Neural cell (in vitro differentiated cells): ENCODE results near the gene PELI2. TPM values are rescaled to one million over a fixed set of nuclear protein-coding genes. Genes with fewer than 3 reads are reported as not detected.

Source experiments
- H2AFZ ChIP-seq: fragments of 200-600, 300-800 bp; sonication (generic), shearing (Covaris generic); 2 replicates; pipeline ENCODE4 v1.6.0; 2014; ENCODE audit warnings: low read depth, mild to moderate bottlenecking, antibody characterized with exemption, low read length, moderate library complexity
- H3F3A ChIP-seq: fragments of 200-600 bp; shearing (Covaris generic); 2 replicates; pipeline ENCODE4 v1.6.1; 2016; ENCODE audit warnings: mild to moderate bottlenecking, moderate library complexity, mixed read lengths, antibody characterized with exemption, low read length; ENCODE audit not compliant: insufficient read depth, poor library complexity, severe bottlenecking
- H3K27ac ChIP-seq: fragments of 200-600, 300-800 bp; sonication (generic), shearing (Covaris generic); 2 replicates; pipeline ENCODE4 v1.5.1; 2014; ENCODE audit warnings: mild to moderate bottlenecking, low read length, moderate library complexity
- H3K27me3 ChIP-seq: fragments of 300-800, 200-600 bp; sonication (generic), shearing (Covaris generic); 2 replicates; pipeline ENCODE4 v1.6.0; 2014; ENCODE audit warnings: mild to moderate bottlenecking, low read depth, low read length, moderate library complexity; ENCODE audit not compliant: insufficient read depth
- H3K36me3 ChIP-seq: fragments of 300-800, 200-600 bp; sonication (generic), shearing (Covaris generic); 2 replicates; pipeline ENCODE4 v1.5.1; 2014; ENCODE audit warnings: mild to moderate bottlenecking, antibody characterized with exemption, low read length, moderate library complexity; ENCODE audit not compliant: insufficient read depth
- H3K4me2 ChIP-seq: fragments of 300-800, 200-600 bp; sonication (generic), shearing (Covaris generic); 2 replicates; pipeline ENCODE4 v1.6.0; 2014; ENCODE audit warnings: mild to moderate bottlenecking, low read length
- H3K4me3 ChIP-seq: fragments of 300-800, 200-600 bp; sonication (generic), shearing (Covaris generic); 2 replicates; pipeline ENCODE4 v1.5.1; 2014; ENCODE audit warnings: mild to moderate bottlenecking, low read length, moderate library complexity
- H3K79me2 ChIP-seq: fragments of 200-600 bp; shearing (Covaris generic); replicated peaks from 2 replicates; pipeline ENCODE4 v1.6.0; 2014; ENCODE audit warnings: mild to moderate bottlenecking, low read length, moderate library complexity; ENCODE audit not compliant: insufficient read depth
- H3K9ac ChIP-seq: fragments of 300-800, 200-600 bp; sonication (generic), shearing (Covaris generic); 2 replicates; pipeline ENCODE4 v1.6.1; 2016; ENCODE audit warnings: mild to moderate bottlenecking, low read length, mixed read lengths
- H3K9me2 ChIP-seq: fragments of 200-600 bp; shearing (Covaris generic); 2 replicates; pipeline ENCODE4 v1.6.1; 2016; ENCODE audit warnings: mild to moderate bottlenecking, low read length, mixed read lengths; ENCODE audit not compliant: insufficient read depth
- H3K9me3 ChIP-seq: fragments of 200-600, 300-800 bp; sonication (generic), shearing (Covaris generic); 2 replicates; pipeline ENCODE4 v1.6.1; 2016; ENCODE audit warnings: mild to moderate bottlenecking, mixed run types, low read length, moderate library complexity, mixed read lengths
- H4K20me1 ChIP-seq: fragments of 200-600 bp; shearing (Covaris generic); 2 replicates; pipeline ENCODE4 v1.6.1; 2016; ENCODE audit warnings: mild to moderate bottlenecking, mixed run types; ENCODE audit not compliant: insufficient read depth
- CTCF ChIP-seq: fragments of 450-650 bp; IDR thresholded peaks from 2 replicates; pipeline ENCODE4 v1.5.1; 2014; ENCODE audit warnings: antibody characterized with exemption, mild to moderate bottlenecking, moderate library complexity; ENCODE audit not compliant: poor library complexity, severe bottlenecking
- EP300 ChIP-seq: fragments of 450-650 bp; conservative IDR thresholded peaks from 2 replicates; pipeline ENCODE4 v1.6.1; 2014; ENCODE audit warnings: antibody characterized with exemption, mild to moderate bottlenecking, moderate library complexity; ENCODE audit not compliant: poor library complexity, severe bottlenecking
- EZH2 ChIP-seq: fragments of 200-600, 300-800 bp; shearing (Covaris generic), sonication (generic); IDR thresholded peaks from 2 replicates; pipeline ENCODE4 v1.6.1; 2014; ENCODE audit warnings: antibody characterized with exemption, low read length, borderline replicate concordance, mild to moderate bottlenecking; ENCODE audit not compliant: insufficient read depth, poor library complexity, severe bottlenecking
- MXI1 ChIP-seq: fragments of 450-650 bp; conservative IDR thresholded peaks from 2 replicates; pipeline ENCODE4 v1.6.1; 2014; ENCODE audit warnings: antibody characterized with exemption, mild to moderate bottlenecking; ENCODE audit not compliant: poor library complexity, severe bottlenecking
- POLR2AphosphoS5 ChIP-seq: IDR thresholded peaks from 2 replicates; pipeline ENCODE4 v1.6.1; 2012
- RAD21 ChIP-seq: fragments of 450-650 bp; conservative IDR thresholded peaks from 2 replicates; pipeline ENCODE4 v1.6.1; 2014; ENCODE audit warnings: antibody characterized with exemption, mild to moderate bottlenecking, moderate library complexity
- SMC3 ChIP-seq: fragments of 450-650 bp; conservative IDR thresholded peaks from 2 replicates; pipeline ENCODE4 v1.6.1; 2014; ENCODE audit warnings: antibody characterized with exemption, mild to moderate bottlenecking, moderate library complexity; ENCODE audit not compliant: poor library complexity
- TAF1 ChIP-seq: IDR thresholded peaks from 2 replicates; pipeline ENCODE4 v1.6.1; 2012; ENCODE audit warnings: low read depth
- polyA plus RNA-seq: library from polyadenylated mRNA; depleted of rRNA; stranded (reverse); fragments of >200 nt; gene quantifications from 2 replicates; pipeline ENCODE4 v1.2.3, GENCODE V29; 2014
- TF ChIP-seq, protein P1 (sequence below): IDR thresholded peaks from 2 replicates; pipeline ENCODE4 v1.6.1; 2012; ENCODE audit warnings: borderline replicate concordance

PELI2 gene
- polyA plus RNA-seq, 1 donor from 2014 or later = 5.3 TPM

GRCh38 chr14:56129933-56130332 lies 11.7 kb downstream of the PELI2 start:
- Histone ChIP-seq H3K36me3 (no peaks in the 10 kb centered on the region), H3K9ac (no peak overlapping the region), H4K20me1 (no peaks in the 10 kb centered on the region), H3F3A (peaks cover 3% of the 10 kb centered on the region), H3K4me3 (no peak overlapping the region), H3K9me3 (no peaks in the 10 kb centered on the region), H3K27me3 (no peaks in the 10 kb centered on the region), H3K27ac (no peak overlapping the region), H3K9me2 (no peaks in the 10 kb centered on the region), H2AFZ (no peak overlapping the region), H3K79me2 (peaks cover 80% of the 10 kb centered on the region), H3K4me2 (no peak overlapping the region)
- TF ChIP-seq CTCF (no peak), EZH2 (no peak), POLR2AphosphoS5 (no peak), EP300 (no peak), TAF1 (no peak), SMC3 (no peak), RAD21 (no peak)
- TF ChIP-seq, protein P1, sequence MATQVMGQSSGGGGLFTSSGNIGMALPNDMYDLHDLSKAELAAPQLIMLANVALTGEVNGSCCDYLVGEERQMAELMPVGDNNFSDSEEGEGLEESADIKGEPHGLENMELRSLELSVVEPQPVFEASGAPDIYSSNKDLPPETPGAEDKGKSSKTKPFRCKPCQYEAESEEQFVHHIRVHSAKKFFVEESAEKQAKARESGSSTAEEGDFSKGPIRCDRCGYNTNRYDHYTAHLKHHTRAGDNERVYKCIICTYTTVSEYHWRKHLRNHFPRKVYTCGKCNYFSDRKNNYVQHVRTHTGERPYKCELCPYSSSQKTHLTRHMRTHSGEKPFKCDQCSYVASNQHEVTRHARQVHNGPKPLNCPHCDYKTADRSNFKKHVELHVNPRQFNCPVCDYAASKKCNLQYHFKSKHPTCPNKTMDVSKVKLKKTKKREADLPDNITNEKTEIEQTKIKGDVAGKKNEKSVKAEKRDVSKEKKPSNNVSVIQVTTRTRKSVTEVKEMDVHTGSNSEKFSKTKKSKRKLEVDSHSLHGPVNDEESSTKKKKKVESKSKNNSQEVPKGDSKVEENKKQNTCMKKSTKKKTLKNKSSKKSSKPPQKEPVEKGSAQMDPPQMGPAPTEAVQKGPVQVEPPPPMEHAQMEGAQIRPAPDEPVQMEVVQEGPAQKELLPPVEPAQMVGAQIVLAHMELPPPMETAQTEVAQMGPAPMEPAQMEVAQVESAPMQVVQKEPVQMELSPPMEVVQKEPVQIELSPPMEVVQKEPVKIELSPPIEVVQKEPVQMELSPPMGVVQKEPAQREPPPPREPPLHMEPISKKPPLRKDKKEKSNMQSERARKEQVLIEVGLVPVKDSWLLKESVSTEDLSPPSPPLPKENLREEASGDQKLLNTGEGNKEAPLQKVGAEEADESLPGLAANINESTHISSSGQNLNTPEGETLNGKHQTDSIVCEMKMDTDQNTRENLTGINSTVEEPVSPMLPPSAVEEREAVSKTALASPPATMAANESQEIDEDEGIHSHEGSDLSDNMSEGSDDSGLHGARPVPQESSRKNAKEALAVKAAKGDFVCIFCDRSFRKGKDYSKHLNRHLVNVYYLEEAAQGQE = no peak

GRCh38 chr14:56131004-56131864 lies 13.0 kb downstream of the PELI2 start:
- no peaks in the 10 kb centered on the region for H4K20me1 ChIP-seq
- H3K79me2 ChIP-seq = peaks cover 81% of the 10 kb centered on the region
- H3K27me3 ChIP-seq = no peaks in the 10 kb centered on the region
- H3K4me2 ChIP-seq = no peak overlapping the region
- no peak overlapping the region for H3K27ac ChIP-seq
- H3K36me3 ChIP-seq = no peaks in the 10 kb centered on the region
- no peak overlapping the region for H2AFZ ChIP-seq
- H3F3A ChIP-seq = peaks cover 3% of the 10 kb centered on the region
- H3K9ac ChIP-seq = no peak overlapping the region
- no peak overlapping the region for H3K4me3 ChIP-seq
- no peaks in the 10 kb centered on the region for H3K9me2 ChIP-seq
- TF ChIP-seq TAF1 (no peak), EZH2 (no peak), SMC3 (no peak), CTCF (no peak), MXI1 (no peak), POLR2AphosphoS5 (no peak), RAD21 (no peak), EP300 (no peak)
- TF ChIP-seq, protein P1 = no peak
- no peaks in the 10 kb centered on the region for H3K9me3 ChIP-seq
